NCI-H1930 (cell line): ENCODE data around the gene PTGFRN.
"Not testable (repeated sequence)": the region's sequence is repeated elsewhere in the genome, so short reads cannot be mapped to it uniquely, and the experiment has no call there.

Experiments
- DNase-seq, 2 experiments: peaks; one replicate each; lab custom pipeline; 2025; lab: John Stamatoyannopoulos, UW

Gene PTGFRN

GRCh38 chr1:116909512-116910378 lies at the start of gene PTGFRN:
Gene PTGFRN, plus strand, starts transcription at chr1:116909916. Its CDS starts 288 bp downstream, at chr1:116910204.
- peak in 1 of 2 experiments; percentile 15 for DNase-seq

- DNase-seq: not testable (repeated sequence)
Measured at GRCh38 chr1:116860167-116860566, 49.5 kb upstream of the PTGFRN start.

- no peak for DNase-seq
Measured at GRCh38 chr1:116861137-116861536, 48.6 kb upstream of the PTGFRN start.

GRCh38 chr1:116863031-116863430 lies 46.7 kb upstream of the PTGFRN start:
- DNase-seq: not testable (repeated sequence)

- not testable (repeated sequence) for DNase-seq
Measured at GRCh38 chr1:116866478-116866877, 43.2 kb upstream of the PTGFRN start.

- no peak for DNase-seq
Measured at GRCh38 chr1:116868385-116868784, 41.3 kb upstream of the PTGFRN start.

GRCh38 chr1:116869611-116870010 lies 40.1 kb upstream of the PTGFRN start:
- no peak for DNase-seq

GRCh38 chr1:116870300-116870699 lies 39.4 kb upstream of the PTGFRN start:
- DNase-seq: no peak

- no peak for DNase-seq
Measured at GRCh38 chr1:116871779-116872146, 38.0 kb upstream of the PTGFRN start.

GRCh38 chr1:116873680-116874271 lies 35.9 kb upstream of the PTGFRN start:
- DNase-seq: no peak

- DNase-seq: no peak
Measured at GRCh38 chr1:116874733-116875249, 34.9 kb upstream of the PTGFRN start.

GRCh38 chr1:116875391-116875790 lies 34.3 kb upstream of the PTGFRN start:
- no peak for DNase-seq

- DNase-seq: not testable (repeated sequence)
Measured at GRCh38 chr1:116875946-116876345, 33.8 kb upstream of the PTGFRN start.

GRCh38 chr1:116877141-116877818 lies 32.4 kb upstream of the PTGFRN start:
- DNase-seq: no peak

- DNase-seq: peak; percentile 20 to 21
Measured at GRCh38 chr1:116878804-116879477, 30.8 kb upstream of the PTGFRN start.

- no peak for DNase-seq
Measured at GRCh38 chr1:116879478-116880133, 30.1 kb upstream of the PTGFRN start.

GRCh38 chr1:116880917-116881316 lies 28.8 kb upstream of the PTGFRN start:
- no peak for DNase-seq

- peak; percentile 14 to 23 for DNase-seq
Measured at GRCh38 chr1:116881879-116882520, 27.7 kb upstream of the PTGFRN start.

GRCh38 chr1:116882866-116883265 lies 26.9 kb upstream of the PTGFRN start:
- DNase-seq: no peak

- DNase-seq: no peak
Measured at GRCh38 chr1:116886291-116886878, 23.3 kb upstream of the PTGFRN start.

- DNase-seq: no peak
Measured at GRCh38 chr1:116887212-116887611, 22.5 kb upstream of the PTGFRN start.
